ENCODE results near the gene KCNG4. TPM values are rescaled to one million over a fixed set of nuclear protein-coding genes. Genes with fewer than 3 reads are reported as not detected.

Gene KCNG4
- polyA plus RNA-seq, 1 donor (not counting 4 experiments of a cell fraction or from before 2014, with no cell fraction given) = not detected

GRCh38 chr16:84194018-84194417 lies 45.8 kb downstream of the KCNG4 start:
- dilution Hi-C loops (cut with MboI; ENCODE audit: extremely low pct_ligation_motif_present, low sequenced_read_pairs) = no loop called here
- Histone ChIP-seq H3K79me2 (ENCODE audit: control insufficient read depth, insufficient read depth, low read length) (no peaks in the 10 kb centered on the region), H3K4me1 (ENCODE audit: control insufficient read depth, extremely low read depth, insufficient read depth, low read length) (peaks cover 27% of the 10 kb centered on the region), H3K9me3 (ENCODE audit: control insufficient read depth, low read depth, low read length) (no peaks in the 10 kb centered on the region), H3K4me3 (ENCODE audit: control insufficient read depth in 2 of 3, extremely low read depth in 1 of 3, insufficient read depth in 2 of 3, low read depth in 1 of 3, low read length in 3 of 3) (no peak overlapping the region), H3K27me3 (ENCODE audit: control insufficient read depth, extremely low read depth, insufficient read depth, low read length) (no peaks in the 10 kb centered on the region), H3K9me1 (ENCODE audit: control insufficient read depth, extremely low read depth, insufficient read depth, low read length) (no peaks in the 10 kb centered on the region), H3K9ac (ENCODE audit: control insufficient read depth, extremely low read depth, insufficient read depth, low read length) (no peak overlapping the region), H3K4me2 (ENCODE audit: control insufficient read depth, extremely low read depth, insufficient read depth, low read depth, low read length) (no peak overlapping the region), H3K27ac (ENCODE audit: control insufficient read depth, insufficient read depth, low read length) (no peak overlapping the region), H2AFZ (ENCODE audit: control insufficient read depth, low read length) (no peak overlapping the region), H4K20me1 (ENCODE audit: control insufficient read depth, extremely low read depth, insufficient read depth, low read length) (no peaks in the 10 kb centered on the region), H3K36me3 (ENCODE audit: control insufficient read depth in 2 of 2, extremely low read depth in 1 of 2, insufficient read depth in 2 of 2, low read length in 2 of 2) (no peaks in the 10 kb centered on the region)
- TF ChIP-seq EZH2 (IDR thresholded peaks at IDR 0.05; ENCODE audit: low read length) = no peak
- TF ChIP-seq CTCF (optimal IDR thresholded peaks at IDR 0.05 in 1 of 3, IDR thresholded peaks at IDR 0.05 in 1 of 3, conservative IDR thresholded peaks at IDR 0.05 in 1 of 3; ENCODE audit: extremely low read depth in 1 of 3, insufficient read depth in 2 of 3, low read length in 3 of 3) = no peak
- FAIRE-seq (no peak), DNase-seq (ENCODE audit: low read depth, low spot score) (no peak)

- Histone ChIP-seq H4K20me1 (ENCODE audit: control insufficient read depth, extremely low read depth, insufficient read depth, low read length) (no peaks in the 10 kb centered on the region), H3K9me1 (ENCODE audit: control insufficient read depth, extremely low read depth, insufficient read depth, low read length) (no peaks in the 10 kb centered on the region), H3K9ac (ENCODE audit: control insufficient read depth, extremely low read depth, insufficient read depth, low read length) (no peak overlapping the region), H3K79me2 (ENCODE audit: control insufficient read depth, insufficient read depth, low read length) (no peaks in the 10 kb centered on the region), H2AFZ (ENCODE audit: control insufficient read depth, low read length) (no peak overlapping the region), H3K36me3 (ENCODE audit: control insufficient read depth in 2 of 2, extremely low read depth in 1 of 2, insufficient read depth in 2 of 2, low read length in 2 of 2) (no peaks in the 10 kb centered on the region), H3K4me1 (ENCODE audit: control insufficient read depth, extremely low read depth, insufficient read depth, low read length) (peaks cover 22% of the 10 kb centered on the region), H3K27me3 (ENCODE audit: control insufficient read depth, extremely low read depth, insufficient read depth, low read length) (no peaks in the 10 kb centered on the region), H3K4me2 (ENCODE audit: control insufficient read depth, extremely low read depth, insufficient read depth, low read depth, low read length) (no peak overlapping the region), H3K9me3 (ENCODE audit: control insufficient read depth, low read depth, low read length) (no peaks in the 10 kb centered on the region), H3K27ac (ENCODE audit: control insufficient read depth, insufficient read depth, low read length) (no peak overlapping the region), H3K4me3 (ENCODE audit: control insufficient read depth in 2 of 3, extremely low read depth in 1 of 3, insufficient read depth in 2 of 3, low read depth in 1 of 3, low read length in 3 of 3) (no peak overlapping the region)
- dilution Hi-C loops (cut with MboI; ENCODE audit: extremely low pct_ligation_motif_present, low sequenced_read_pairs) = no loop called here
- no peak for FAIRE-seq
- TF ChIP-seq EZH2 (IDR thresholded peaks at IDR 0.05; ENCODE audit: low read length) (no peak), CTCF (optimal IDR thresholded peaks at IDR 0.05 in 1 of 3, IDR thresholded peaks at IDR 0.05 in 1 of 3, conservative IDR thresholded peaks at IDR 0.05 in 1 of 3; ENCODE audit: extremely low read depth in 1 of 3, insufficient read depth in 2 of 3, low read length in 3 of 3) (no peak)
- DNase-seq (ENCODE audit: low read depth, low spot score) = no peak
These were observed 46.3 kb downstream of the KCNG4 start for GRCh38 chr16:84193480-84193879.

Data from keratinocyte (primary cell).